Endothelial cell of umbilical vein (primary cell): ENCODE data around the gene LZTS3. TPM values are rescaled to one million over a fixed set of nuclear protein-coding genes. Genes with fewer than 3 reads are reported as not detected.
A peak's percentile ranks its signal among the peaks of the same experiment; 100 is the strongest.

Experiments
- BruUV-seq: library from RNA; stranded (reverse); fragments of 400-500 nt; replicated peaks from 2 replicates; lab custom pipeline; 2021; lab: Mats Ljungman, UMichigan
- CTCF ChIA-PET: fragments of 300-600, 350-600 bp; sonication (Branson Sonifier 250); formaldehyde crosslinking; loops from one replicate; lab custom pipeline; 2021; ENCODE audit warnings: antibody characterized with exemption, inconsistent platforms; lab: Charles Lee
- POLR2A ChIA-PET: fragments of 300-600, 350-600 bp; sonication (Branson Sonifier 250); formaldehyde crosslinking; loops from one replicate; lab custom pipeline; 2021; ENCODE audit warnings: antibody characterized with exemption, inconsistent platforms; lab: Charles Lee
- DNase-seq: peaks from one replicate; pipeline ENCODE4 v3.0.0-alpha.2; 2011; ENCODE audit warnings: low read depth, low spot score
- FAIRE-seq: peaks from 2 replicates; lab custom pipeline; 2011; peaks lifted over from hg19 to GRCh38; lab: Jason Lieb, UNC
- H2AFZ ChIP-seq: 2 replicates; pipeline ENCODE4 v1.6.0; 2012; ENCODE audit warnings: low read depth, low read length, control low read depth, inconsistent platforms
- H3K27ac ChIP-seq: 2 replicates; pipeline ENCODE4 v1.5.1; 2011; ENCODE audit warnings: low read depth, mild to moderate bottlenecking, control low read depth, low read length, moderate library complexity; ENCODE audit not compliant: insufficient read depth
- H3K27me3 ChIP-seq, 2 experiments: 2 replicates each; pipeline versions ENCODE4 v1.6.0 to v1.6.1; 2011; ENCODE audit warnings: low read length in 2 of 2, mixed read lengths in 1 of 2; ENCODE audit not compliant: control insufficient read depth in 2 of 2, insufficient read depth in 2 of 2
- H3K36me3 ChIP-seq, 2 experiments: 2 replicates in 1 of 2; 3 replicates in 1 of 2; pipeline ENCODE4 v1.5.1; 2011; ENCODE audit warnings: low read length in 2 of 2, mild to moderate bottlenecking in 1 of 2, moderate library complexity in 1 of 2; ENCODE audit not compliant: control insufficient read depth in 2 of 2, insufficient read depth in 2 of 2; ENCODE audit errors: extremely low read depth in 1 of 2
- H3K4me1 ChIP-seq: 3 replicates; pipeline ENCODE4 v1.5.1; 2011; ENCODE audit warnings: mild to moderate bottlenecking, low read length; ENCODE audit not compliant: control insufficient read depth, insufficient read depth; ENCODE audit errors: extremely low read depth
- H3K4me2 ChIP-seq: 2 replicates; pipeline ENCODE4 v1.6.1; 2011; ENCODE audit warnings: low read length, control low read depth, mixed read lengths; ENCODE audit not compliant: insufficient read depth
- H3K4me3 ChIP-seq, 3 experiments: fragments of 200-600 bp in 1 of 3; sonication (generic), shearing (Covaris generic) in 1 of 3; replicated peaks in 1 of 3; 2 replicates each; pipeline ENCODE4 v1.5.1; 2011 to 2016; ENCODE audit warnings: control low read depth in 3 of 3, low read length in 3 of 3, mild to moderate bottlenecking in 2 of 3, inconsistent platforms in 1 of 3, low read depth in 1 of 3, moderate library complexity in 1 of 3; ENCODE audit not compliant: insufficient read depth in 1 of 3
- H3K79me2 ChIP-seq: 2 replicates; pipeline ENCODE4 v1.6.0; 2012; ENCODE audit warnings: low read length, inconsistent platforms; ENCODE audit not compliant: control insufficient read depth, insufficient read depth
- H3K9ac ChIP-seq: replicated peaks from 2 replicates; pipeline ENCODE3; 2011; ENCODE audit warnings: low read length, control low read depth; ENCODE audit not compliant: insufficient read depth; ENCODE audit errors: extremely low read depth
- H3K9me1 ChIP-seq: replicated peaks from 3 replicates; pipeline ENCODE4 v1.6.0; 2011; ENCODE audit warnings: mild to moderate bottlenecking, low read length; ENCODE audit not compliant: control insufficient read depth, insufficient read depth; ENCODE audit errors: extremely low read depth
- H3K9me3 ChIP-seq: replicated peaks from 2 replicates; pipeline ENCODE4 v1.5.1; 2012; ENCODE audit warnings: low read length, inconsistent platforms; ENCODE audit not compliant: control insufficient read depth, insufficient read depth
- H4K20me1 ChIP-seq: replicated peaks from 2 replicates; pipeline ENCODE3; 2011; ENCODE audit warnings: mild to moderate bottlenecking, low read length; ENCODE audit not compliant: control insufficient read depth, insufficient read depth; ENCODE audit errors: extremely low read depth
- CTCF ChIP-seq, 2 donors: IDR thresholded peaks; 1 replicate in 1 of 2; 2 replicates in 1 of 2; pipeline ENCODE4 v1.5.1; 2011; ENCODE audit warnings: low read length in 2 of 2, mild to moderate bottlenecking in 2 of 2, moderate library complexity in 2 of 2, control low read depth in 1 of 2, inconsistent platforms in 1 of 2, low read depth in 1 of 2; ENCODE audit not compliant: insufficient read depth in 1 of 2; ENCODE audit errors: extremely low read depth in 1 of 2
- EZH2 ChIP-seq: IDR thresholded peaks from 2 replicates; pipeline ENCODE4 v1.6.1; 2012; ENCODE audit warnings: borderline replicate concordance, low read depth, mild to moderate bottlenecking, moderate library complexity, low read length, inconsistent platforms; ENCODE audit not compliant: severe bottlenecking
- FOS ChIP-seq: IDR thresholded peaks from 2 replicates; pipeline ENCODE4 v1.6.1; 2011; ENCODE audit warnings: mild to moderate bottlenecking, low read length, moderate library complexity, borderline replicate concordance; ENCODE audit not compliant: insufficient read depth
- MYC ChIP-seq: IDR thresholded peaks from one replicate; pipeline ENCODE4 v1.6.1; 2011; ENCODE audit warnings: mild to moderate bottlenecking, low read depth, low read length
- POLR2AphosphoS5 ChIP-seq: IDR thresholded peaks from 2 replicates; pipeline ENCODE4 v1.6.1; 2012; ENCODE audit warnings: low read depth, mild to moderate bottlenecking, control low read depth, low read length, moderate library complexity; ENCODE audit not compliant: insufficient read depth
- dilution Hi-C: fragments of 300-500 bp; cut with MboI; formaldehyde crosslinking; loops from one replicate; pipeline ENCODE4 v1.15.0; 2019; ENCODE audit warnings: low sequenced_read_pairs; ENCODE audit not compliant: extremely low pct_ligation_motif_present
- intact Hi-C: fragments of 100-400 bp; cut with micrococcal nuclease; formaldehyde crosslinking; loops from one replicate; pipeline ENCODE4 v1.10.0; 2022
- polyA plus RNA-seq, 4 experiments: library from polyadenylated mRNA; depleted of rRNA in 3 of 4; stranded (reverse) in 3 of 4; unstranded in 1 of 4; fragments of >200 nt; gene quantifications; 2 replicates each; pipeline versions ENCODE4 v1.2.1 to v1.2.3, GENCODE V29; 2011 to 2012; ENCODE audit warnings: missing spikeins in 1 of 4
- total RNA-seq: library from RNA; stranded (reverse); gene quantifications from 2 replicates; pipeline ENCODE4 v1.2.3, GENCODE V29; 2021

LZTS3 gene
- total and polyA plus RNA-seq, 2 donors (not counting 3 experiments of a cell fraction or from before 2014, with no cell fraction given): 4.5 to 5.7 TPM

- Histone ChIP-seq H3K36me3 (no peaks in the 10 kb centered on the region), H2AFZ (no peak overlapping the region), H3K4me2 (no peak overlapping the region), H3K9me1 (no peaks in the 10 kb centered on the region), H3K4me3 (no peak overlapping the region), H3K79me2 (no peaks in the 10 kb centered on the region), H3K4me1 (no peaks in the 10 kb centered on the region), H3K27ac (no peak overlapping the region), H3K9ac (no peak overlapping the region), H4K20me1 (no peaks in the 10 kb centered on the region), H3K9me3 (no peaks in the 10 kb centered on the region), H3K27me3 (peaks cover 13 to 19% of the 10 kb centered on the region in 2 experiments)
- POLR2A ChIA-PET: no interaction called here
- dilution Hi-C loops (no loop called here), intact Hi-C loops (no loop called here)
- CTCF ChIA-PET: interaction anchor here (1.1 kb wide), 1 partner anchor 115 kb away, joined by 6 read pairs; no protein-coding TSS in a partner anchor
- no peak for FAIRE-seq
- TF ChIP-seq FOS: no peak
- no peak for TF ChIP-seq MYC
- peak in 1 of 2 donors; percentile 5 for TF ChIP-seq CTCF (IDR thresholded peaks at IDR 0.05; ENCODE audit: extremely low read depth in 1 of 2, insufficient read depth in 1 of 2, low read depth in 1 of 2, low read length in 2 of 2)
- TF ChIP-seq EZH2: peak; percentile 85
- TF ChIP-seq POLR2AphosphoS5: no peak
- no TSS peak for BruUV-seq
- DNase-seq: no peak
Measured at GRCh38 chr20:3168079-3168828, 5.1 kb downstream of the LZTS3 start.
